Kidney (tissue), 14 donors: ENCODE data around the gene DUSP2. TPM values are rescaled to one million over a fixed set of nuclear protein-coding genes. Genes with fewer than 3 reads are reported as not detected.
A peak's percentile ranks its signal among the peaks of the same experiment; 100 is the strongest.

Experiments
- DNase-seq, 5 donors: peaks; one replicate each; pipeline ENCODE4 v3.0.0-alpha.2; 2013 to 2020
- FAIRE-seq: peaks from 2 replicates; lab custom pipeline; 2012; peaks lifted over from hg19 to GRCh38; lab: Jason Lieb, UNC
- H3K27ac ChIP-seq, 2 donors: one replicate each; pipeline ENCODE4 v1.7.0; 2013; ENCODE audit warnings: low read depth in 2 of 2, low read length in 2 of 2, inconsistent platforms in 1 of 2
- H3K27me3 ChIP-seq: one replicate; pipeline ENCODE4 v1.7.1; 2013; ENCODE audit warnings: low read length, inconsistent platforms; ENCODE audit not compliant: control insufficient read depth, insufficient read depth
- H3K36me3 ChIP-seq, 3 donors: one replicate each; pipeline versions ENCODE4 v1.7.0 to v1.7.1; 2013; ENCODE audit warnings: low read length in 3 of 3, control low read depth in 1 of 3, inconsistent platforms in 1 of 3; ENCODE audit not compliant: insufficient read depth in 3 of 3, control insufficient read depth in 2 of 3
- H3K4me1 ChIP-seq, 3 donors: one replicate each; pipeline versions ENCODE4 v1.7.0 to v1.7.1; 2013; ENCODE audit warnings: low read length in 3 of 3, inconsistent platforms in 1 of 3, low read depth in 1 of 3; ENCODE audit not compliant: control insufficient read depth in 2 of 3, insufficient read depth in 2 of 3
- H3K4me3 ChIP-seq, 3 donors: one replicate each; pipeline versions ENCODE4 v1.7.0 to v1.8.1; 2013; ENCODE audit warnings: low read length in 3 of 3, control low read depth in 1 of 3, inconsistent platforms in 1 of 3
- H3K9ac ChIP-seq, 3 donors: one replicate each; pipeline versions ENCODE4 v1.7.0 to v1.7.1; 2013; ENCODE audit warnings: low read length in 3 of 3, control low read depth in 1 of 3, inconsistent platforms in 1 of 3
- H3K9me3 ChIP-seq, 3 donors: one replicate each; pipeline versions ENCODE4 v1.7.0 to v1.7.1; 2013; ENCODE audit warnings: low read length in 3 of 3, control low read depth in 1 of 3, inconsistent platforms in 1 of 3; ENCODE audit not compliant: control insufficient read depth in 2 of 3, insufficient read depth in 1 of 3
- intact Hi-C: fragments of 100-400 bp; cut with DNase I; formaldehyde crosslinking; loops from one replicate; pipeline ENCODE4 v1.11.1; 2022
- polyA plus RNA-seq: library from polyadenylated mRNA; stranded (reverse); fragments of 350-450 nt; fragmentation: Illumina TruSeq; extraction: RNeasy Lipid Tissue Mini Kit (QIAGEN cat#74804); gene quantifications from one replicate; pipeline ENCODE4 v1.2.3, GENCODE V29; 2014; ENCODE audit warnings: low read depth, low replicate concordance; ENCODE audit not compliant: insufficient read depth
- total RNA-seq: library from RNA; stranded (reverse); fragmentation: NEBNext Ultra II Directional; extraction: Animal tissue kit (Norgen Biotek cat#: 25700); gene quantifications from one replicate; pipeline ENCODE4 v1.2.1, GENCODE V29; 2021
- TF ChIP-seq, protein P1 (sequence below): IDR thresholded peaks from 3 replicates; pipeline ENCODE4 v1.5.1; 2012; ENCODE audit warnings: mild to moderate bottlenecking, moderate library complexity, borderline replicate concordance; ENCODE audit not compliant: insufficient read depth; ENCODE audit errors: extremely low read depth
- donor health status: control.
- donor health status: control.
- donor health status: control.
- donor health status: control.
- donor health status: control.
- donor health status: DM: yes; HTN: yes; CAD: no.
- donor health status: Normal renal cell carcinoma (clear cell type).

The DUSP2 gene
- total and polyA plus RNA-seq, 2 donors from 2014 or later, result 5.6 to 11.8 TPM

DNA sequence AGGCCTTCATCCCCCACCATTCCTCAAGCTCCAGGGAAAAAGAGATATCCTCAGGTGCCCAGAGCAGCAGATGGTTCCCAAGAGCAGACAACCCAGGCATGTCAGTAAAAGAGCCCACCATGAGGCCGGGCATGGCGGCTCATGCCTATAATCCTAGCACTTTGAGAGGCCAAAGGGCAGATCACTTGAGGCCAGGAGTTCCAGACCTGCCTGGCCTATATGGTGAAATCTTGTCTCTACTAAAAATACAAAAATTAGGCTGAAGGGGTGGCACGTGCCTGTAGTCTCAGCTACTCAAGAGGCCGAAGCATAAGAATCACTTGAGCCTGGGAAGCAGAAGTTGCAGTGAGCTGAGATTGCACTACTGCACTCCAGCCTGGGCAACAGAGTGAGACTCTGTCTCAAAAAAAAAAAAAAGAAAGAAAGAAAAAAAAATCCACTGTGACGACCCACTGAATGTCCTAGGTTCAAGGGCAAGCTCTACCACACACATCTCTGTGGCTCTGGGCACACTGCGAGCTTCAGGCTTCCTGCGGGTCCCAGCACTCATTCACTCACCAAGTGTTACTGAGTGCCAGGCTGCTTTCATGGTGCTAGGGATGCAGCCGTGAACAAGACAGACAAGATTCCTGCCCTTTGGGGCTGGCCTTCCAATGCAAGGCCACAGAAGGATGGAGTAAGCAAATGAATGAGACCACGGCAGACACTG is 6.5 kb upstream of the DUSP2 start:
- TF ChIP-seq, protein P1, sequence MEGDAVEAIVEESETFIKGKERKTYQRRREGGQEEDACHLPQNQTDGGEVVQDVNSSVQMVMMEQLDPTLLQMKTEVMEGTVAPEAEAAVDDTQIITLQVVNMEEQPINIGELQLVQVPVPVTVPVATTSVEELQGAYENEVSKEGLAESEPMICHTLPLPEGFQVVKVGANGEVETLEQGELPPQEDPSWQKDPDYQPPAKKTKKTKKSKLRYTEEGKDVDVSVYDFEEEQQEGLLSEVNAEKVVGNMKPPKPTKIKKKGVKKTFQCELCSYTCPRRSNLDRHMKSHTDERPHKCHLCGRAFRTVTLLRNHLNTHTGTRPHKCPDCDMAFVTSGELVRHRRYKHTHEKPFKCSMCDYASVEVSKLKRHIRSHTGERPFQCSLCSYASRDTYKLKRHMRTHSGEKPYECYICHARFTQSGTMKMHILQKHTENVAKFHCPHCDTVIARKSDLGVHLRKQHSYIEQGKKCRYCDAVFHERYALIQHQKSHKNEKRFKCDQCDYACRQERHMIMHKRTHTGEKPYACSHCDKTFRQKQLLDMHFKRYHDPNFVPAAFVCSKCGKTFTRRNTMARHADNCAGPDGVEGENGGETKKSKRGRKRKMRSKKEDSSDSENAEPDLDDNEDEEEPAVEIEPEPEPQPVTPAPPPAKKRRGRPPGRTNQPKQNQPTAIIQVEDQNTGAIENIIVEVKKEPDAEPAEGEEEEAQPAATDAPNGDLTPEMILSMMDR, result no peak
- Histone ChIP-seq H3K27me3 (no peaks in the 10 kb centered on the region), H3K4me1 (peaks cover 0 to 5% (median 0%) of the 10 kb centered on the region in 3 donors), H3K9ac (no peak overlapping the region), H3K27ac (no peak overlapping the region), H3K36me3 (no peaks in the 10 kb centered on the region), H3K4me3 (no peak overlapping the region), H3K9me3 (no peaks in the 10 kb centered on the region)
- FAIRE-seq, result no peak
- no peak for DNase-seq
- intact Hi-C loops, result no loop called here

DNA sequence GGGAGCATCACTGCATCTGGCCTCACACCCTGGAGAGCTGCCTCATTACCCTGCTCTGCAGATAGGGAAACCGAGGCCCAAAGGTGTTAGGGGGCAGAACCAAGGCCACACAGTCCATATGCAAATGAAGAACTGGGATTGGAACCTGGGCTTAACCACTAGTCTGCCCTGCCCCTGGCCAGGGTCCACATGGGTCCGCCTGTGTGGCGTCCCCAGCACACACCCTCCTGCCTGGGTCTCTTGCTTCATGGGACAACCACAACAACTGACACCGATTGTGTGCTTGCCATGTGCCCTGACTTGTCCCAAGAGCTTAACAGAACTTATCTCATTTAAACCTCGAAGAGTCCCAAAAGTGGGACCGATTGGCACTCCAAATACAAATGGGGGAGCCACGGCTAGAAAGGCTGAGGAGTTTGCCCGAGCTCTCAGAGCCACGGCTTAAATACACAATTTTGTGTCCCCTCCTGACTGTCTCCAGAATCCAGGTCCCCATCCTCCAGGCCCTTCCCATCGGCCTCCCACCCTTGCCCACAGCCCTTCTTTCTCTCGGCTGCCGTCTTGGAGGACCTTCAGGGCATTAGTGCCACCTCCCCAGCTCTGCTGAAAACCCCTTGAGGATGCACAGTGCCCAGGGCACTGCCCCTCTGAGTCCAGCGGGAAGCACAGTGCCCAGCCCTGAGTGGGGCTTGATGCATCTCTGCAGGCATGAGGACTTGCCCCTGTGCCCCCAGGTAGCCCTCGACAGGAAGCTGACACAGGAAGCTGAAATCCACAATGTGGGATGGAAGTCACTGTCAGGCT is 5.8 kb upstream of the DUSP2 start:
- Histone ChIP-seq H3K4me3 (no peak overlapping the region), H3K9ac (no peak overlapping the region), H3K27ac (no peak overlapping the region), H3K27me3 (no peaks in the 10 kb centered on the region), H3K9me3 (no peaks in the 10 kb centered on the region), H3K4me1 (peaks cover 0 to 5% (median 4%) of the 10 kb centered on the region in 3 donors), H3K36me3 (no peaks in the 10 kb centered on the region)
- DNase-seq (peak in 1 of 5 donors; percentile 29), FAIRE-seq (no peak)
- TF ChIP-seq, protein P1, result no peak
- intact Hi-C loops, result no loop called here

DNA sequence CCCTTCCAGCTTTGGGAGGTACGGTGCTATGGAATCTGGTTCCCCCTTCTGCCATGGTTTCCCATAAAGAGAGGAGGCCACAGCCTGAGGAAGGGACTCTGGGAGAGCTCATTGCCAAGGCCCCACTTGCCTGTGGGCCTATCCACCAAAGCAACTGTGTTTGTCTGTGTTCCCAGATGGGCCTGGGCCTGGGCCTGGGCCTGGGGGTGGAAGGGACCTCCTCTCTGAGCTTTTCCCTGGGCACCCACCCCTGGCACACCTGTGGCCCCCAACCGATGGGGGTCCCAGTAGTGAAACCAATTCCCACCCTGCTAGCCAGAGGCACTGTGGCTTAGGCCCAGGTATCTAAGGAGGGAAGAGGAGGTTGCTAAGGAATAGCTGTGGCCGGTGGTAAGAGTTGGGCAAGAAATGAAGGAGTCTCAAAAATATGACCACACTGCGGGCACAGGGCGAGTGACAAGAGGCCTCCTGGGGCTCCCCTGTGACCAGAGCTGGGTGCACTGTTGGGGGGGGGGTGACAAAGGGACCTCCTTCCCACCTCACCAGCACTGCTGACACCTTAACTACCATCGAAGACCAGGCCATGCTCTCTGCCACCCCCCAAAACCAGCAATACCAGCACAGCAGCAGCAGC is 4.9 kb upstream of the DUSP2 start:
- H3K27me3 ChIP-seq, result no peaks in the 10 kb centered on the region
- TF ChIP-seq, protein P1, result no peak
- peaks cover 0 to 5% (median 5%) of the 10 kb centered on the region in 3 donors for H3K4me1 ChIP-seq
- no peak overlapping the region for H3K9ac ChIP-seq
- no peaks in the 10 kb centered on the region for H3K36me3 ChIP-seq
- no peaks in the 10 kb centered on the region for H3K9me3 ChIP-seq
- no peak overlapping the region for H3K27ac ChIP-seq
- no peak for FAIRE-seq
- no peak overlapping the region for H3K4me3 ChIP-seq
- no peak for DNase-seq
- intact Hi-C loops, result no loop called here
